ENCODE data around the gene ANAPC16.
A peak's percentile ranks its signal among the peaks of the same experiment; 100 is the strongest.
"Not testable (repeated sequence)": the region's sequence is repeated elsewhere in the genome, so short reads cannot be mapped to it uniquely, and the experiment has no call there.

The ANAPC16 gene

GRCh38 chr10:72244573-72245038 is 28.8 kb downstream of the ANAPC16 start:
- no peak for DNase-seq

GRCh38 chr10:72245949-72246525 is 30.2 kb downstream of the ANAPC16 start:
- peak; percentile 53 to 60 for DNase-seq

GRCh38 chr10:72248468-72249151 is 32.8 kb downstream of the ANAPC16 start:
- DNase-seq = no peak

- DNase-seq = not testable (repeated sequence)
Measured at GRCh38 chr10:72249176-72249862, 33.5 kb downstream of the ANAPC16 start.

GRCh38 chr10:72250666-72251065 is 34.9 kb downstream of the ANAPC16 start:
- no peak for DNase-seq

GRCh38 chr10:72251635-72252034 is 35.8 kb downstream of the ANAPC16 start:
- DNase-seq = no peak

- peak in 1 of 2 donors; percentile 2 for DNase-seq
Measured at GRCh38 chr10:72252972-72253371, 37.2 kb downstream of the ANAPC16 start.

GRCh38 chr10:72253578-72253977 is 37.8 kb downstream of the ANAPC16 start:
- DNase-seq = peak in 1 of 2 donors; percentile 0

GRCh38 chr10:72254813-72255568 is 39.2 kb downstream of the ANAPC16 start:
- peak; percentile 62 to 63 for DNase-seq

GRCh38 chr10:72255977-72256729 is 40.3 kb downstream of the ANAPC16 start:
- no peak for DNase-seq

GRCh38 chr10:72257051-72257892 is 41.5 kb downstream of the ANAPC16 start:
- peak; percentile 78 to 87 for DNase-seq

GRCh38 chr10:72258617-72259016 is 42.8 kb downstream of the ANAPC16 start:
- DNase-seq = peak in 1 of 2 donors; percentile 1

- peak; percentile 1 to 51 for DNase-seq
Measured at GRCh38 chr10:72259491-72260238, 43.9 kb downstream of the ANAPC16 start.

GRCh38 chr10:72260239-72260975 is 44.6 kb downstream of the ANAPC16 start:
- DNase-seq = peak in 1 of 2 donors; percentile 32

GRCh38 chr10:72260976-72261783 is 45.4 kb downstream of the ANAPC16 start:
- DNase-seq = no peak

GRCh38 chr10:72261784-72262404 is 46.1 kb downstream of the ANAPC16 start:
- no peak for DNase-seq

GRCh38 chr10:72263613-72264241 is 47.9 kb downstream of the ANAPC16 start:
- no peak for DNase-seq

- DNase-seq = no peak
Measured at GRCh38 chr10:72264536-72264935, 48.7 kb downstream of the ANAPC16 start.
